ENCODE results near the gene CCL18. TPM values are rescaled to one million over a fixed set of nuclear protein-coding genes. Genes with fewer than 3 reads are reported as not detected.
"Not testable (repeated sequence)": the region's sequence is repeated elsewhere in the genome, so short reads cannot be mapped to it uniquely, and the experiment has no call there.

The CCL18 gene
- total RNA-seq, 1 experiment from 2014 or later = not detected

GRCh38 chr17:36086791-36087190 lies 22.7 kb downstream of the CCL18 start:
- no peak overlapping the region for H3K4me3 Mint-ChIP-seq
- no peak overlapping the region for H3K27ac ChIP-seq (ENCODE audit: insufficient read length, low read depth, low read length)
- no peak overlapping the region for H2AK5ac ChIP-seq (ENCODE audit: insufficient read length, low read length)
- H3K27ac Mint-ChIP-seq = no peak overlapping the region
- no peak overlapping the region for H3K4ac ChIP-seq (ENCODE audit: low read depth, low read length)
- no peaks in the 10 kb centered on the region for H3K36me3 Mint-ChIP-seq (ENCODE audit: insufficient read depth in 1 of 3, low read depth in 3 of 3)
- peaks cover 23% of the 10 kb centered on the region in 2 experiments for H3K4me1 Mint-ChIP-seq
- no peak overlapping the region for H2BK5ac ChIP-seq (ENCODE audit: insufficient read length, low read length)
- TF ChIP-seq CTCF (conservative IDR thresholded peaks at IDR 0.05) = no peak
- H3K9me3 Mint-ChIP-seq = no peaks in the 10 kb centered on the region; a peak in 1 of 5 replicates
- H2AFZ ChIP-seq (ENCODE audit: low read length) = no peak overlapping the region
- no peak overlapping the region for H2BK20ac ChIP-seq (ENCODE audit: low read depth, low read length, poor library complexity, severe bottlenecking)
- no peak overlapping the region for H4K91ac ChIP-seq (ENCODE audit: insufficient read length, low read depth, low read length)
- no peaks in the 10 kb centered on the region for H4K20me1 ChIP-seq (ENCODE audit: control insufficient read depth, insufficient read depth, insufficient read length)
- H3K4me1 ChIP-seq (ENCODE audit: insufficient read depth, low read length) = no peaks in the 10 kb centered on the region; the same call in 1 of the 2 replicates
- no peak overlapping the region for H4K5ac ChIP-seq (ENCODE audit: insufficient read length, low read depth, low read length)
- H4K8ac ChIP-seq (replicated peaks; ENCODE audit: insufficient read length, low read depth, low read length) = no peak overlapping the region
- H3T11ph ChIP-seq (ENCODE audit: low read length) = no peak overlapping the region
- H3K9ac ChIP-seq (ENCODE audit: extremely low read depth, insufficient read length, low read length) = no peak overlapping the region
- H2BK120ac ChIP-seq (ENCODE audit: low read depth, low read length, poor library complexity, severe bottlenecking) = no peak overlapping the region
- DNase-seq = no peak
- no peaks in the 10 kb centered on the region for H3K79me1 ChIP-seq (ENCODE audit: insufficient read depth, low read depth, low read length, poor library complexity, severe bottlenecking)
- no CpG with 5 or more reads among the region's 1 CpG for WGBS (ENCODE audit: extremely low coverage, insufficient read length, low lambda C conversion rate)
- H3K23ac ChIP-seq (ENCODE audit: insufficient read length, low read depth, low read length) = no peak overlapping the region
- no peaks in the 10 kb centered on the region for H3K79me2 ChIP-seq (ENCODE audit: insufficient read depth, low read length)
- H3K27me3 Mint-ChIP-seq (ENCODE audit: low read depth) = peaks cover 8% of the 10 kb centered on the region
- no peaks in the 10 kb centered on the region for H3K27me3 ChIP-seq (ENCODE audit: insufficient read depth, low read length)
- no peak overlapping the region for H3K56ac ChIP-seq (ENCODE audit: insufficient read length, low read depth, low read length)
- H2BK15ac ChIP-seq (ENCODE audit: low read depth, low read length) = no peak overlapping the region
- H3K14ac ChIP-seq (ENCODE audit: insufficient read depth, low read length) = no peak overlapping the region
- H2BK12ac ChIP-seq (ENCODE audit: insufficient read length, low read depth, low read length) = no peak overlapping the region
- no peaks in the 10 kb centered on the region for H3K9me3 ChIP-seq (ENCODE audit: control insufficient read depth, low read depth, low read length)
- H3K18ac ChIP-seq (ENCODE audit: insufficient read length, low read depth, low read length) = no peak overlapping the region
- no peak overlapping the region for H3K4me2 ChIP-seq (ENCODE audit: insufficient read depth, insufficient read length, low read length)
- no peaks in the 10 kb centered on the region for H3K23me2 ChIP-seq (ENCODE audit: insufficient read length, low read depth, low read length, poor library complexity, severe bottlenecking)

- not testable (repeated sequence) for H2BK12ac ChIP-seq (ENCODE audit: insufficient read length, low read depth, low read length)
Observed at GRCh38 chr17:36087471-36087870, 23.4 kb downstream of the CCL18 start.

More at GRCh38 chr17:36087471-36087870, 23.4 kb downstream of the CCL18 start:
- H2AK5ac ChIP-seq (ENCODE audit: insufficient read length, low read length); H3K4me2 ChIP-seq (ENCODE audit: insufficient read depth, insufficient read length, low read length); H3K79me1 ChIP-seq (ENCODE audit: insufficient read depth, low read depth, low read length, poor library complexity, severe bottlenecking); H2AFZ ChIP-seq (ENCODE audit: low read length); H3K36me3 Mint-ChIP-seq (ENCODE audit: insufficient read depth in 1 of 3, low read depth in 3 of 3); H2BK120ac ChIP-seq (ENCODE audit: low read depth, low read length, poor library complexity, severe bottlenecking); H4K20me1 ChIP-seq (ENCODE audit: control insufficient read depth, insufficient read depth, insufficient read length); H4K8ac ChIP-seq (replicated peaks; ENCODE audit: insufficient read length, low read depth, low read length); H4K5ac ChIP-seq (ENCODE audit: insufficient read length, low read depth, low read length); H3K27ac ChIP-seq (ENCODE audit: insufficient read length, low read depth, low read length); H3K27me3 ChIP-seq (ENCODE audit: insufficient read depth, low read length); H3K4me3 Mint-ChIP-seq; H3K18ac ChIP-seq (ENCODE audit: insufficient read length, low read depth, low read length); H2BK5ac ChIP-seq (ENCODE audit: insufficient read length, low read length); H3K9ac ChIP-seq (ENCODE audit: extremely low read depth, insufficient read length, low read length); H3K79me2 ChIP-seq (ENCODE audit: insufficient read depth, low read length); H3K14ac ChIP-seq (ENCODE audit: insufficient read depth, low read length); H3K9me3 ChIP-seq (ENCODE audit: control insufficient read depth, low read depth, low read length); H2BK20ac ChIP-seq (ENCODE audit: low read depth, low read length, poor library complexity, severe bottlenecking); H3K23me2 ChIP-seq (ENCODE audit: insufficient read length, low read depth, low read length, poor library complexity, severe bottlenecking); H2BK15ac ChIP-seq (ENCODE audit: low read depth, low read length); DNase-seq; H3K4me1 ChIP-seq (ENCODE audit: insufficient read depth, low read length); H3K23ac ChIP-seq (ENCODE audit: insufficient read length, low read depth, low read length); H3K27me3 Mint-ChIP-seq (ENCODE audit: low read depth); H3K4ac ChIP-seq (ENCODE audit: low read depth, low read length); H3K27ac Mint-ChIP-seq; H4K91ac ChIP-seq (ENCODE audit: insufficient read length, low read depth, low read length); H3T11ph ChIP-seq (ENCODE audit: low read length); H3K56ac ChIP-seq (ENCODE audit: insufficient read length, low read depth, low read length); H3K9me3 Mint-ChIP-seq: not testable (repeated sequence)
- peaks cover 23% of the 10 kb centered on the region in 2 experiments for H3K4me1 Mint-ChIP-seq
- no CpG with 5 or more reads among the region's 3 CpGs for WGBS (ENCODE audit: extremely low coverage, insufficient read length, low lambda C conversion rate)
